Thyroid gland (tissue), 4 donors: ENCODE measurements around the gene GNAQ.

ENCODE experiments used
- CTCF ChIP-seq, 6 experiments: fragments of 200-600 bp in 3 of 6; fragments of 450-650 bp in 3 of 6; sonication (generic) in 3 of 6; IDR thresholded peaks; one replicate each; pipeline ENCODE4 v1.5.1; 2016 to 2019; ENCODE audit warnings: antibody characterized with exemption in 6 of 6, mild to moderate bottlenecking in 2 of 6, inconsistent platforms in 1 of 6, moderate library complexity in 1 of 6
- POLR2A ChIP-seq, 2 donors: fragments of 450-650 bp; IDR thresholded peaks; one replicate each; pipeline ENCODE4 v1.6.1; 2017; ENCODE audit warnings: antibody characterized with exemption in 2 of 2, mild to moderate bottlenecking in 2 of 2, moderate library complexity in 1 of 2

DNA sequence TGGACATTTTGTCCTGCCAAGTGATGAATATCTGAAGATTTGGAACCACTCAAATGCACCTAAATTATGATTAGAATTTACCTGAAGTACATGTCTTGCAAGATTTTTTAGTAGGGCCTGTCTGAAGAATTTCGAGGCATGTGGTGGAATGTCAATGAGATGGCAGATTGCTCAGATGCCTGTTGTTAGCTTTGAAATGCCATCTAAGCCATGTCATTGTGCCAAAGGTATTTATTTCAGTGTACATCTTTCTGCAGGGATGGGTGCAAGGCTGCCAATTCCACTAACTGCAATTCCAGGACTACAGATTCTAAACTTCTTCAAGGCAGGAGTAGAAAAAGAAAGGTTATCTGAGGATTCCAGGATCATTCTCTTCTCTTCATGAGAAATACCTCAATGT, 9.1 kb upstream of the GNAQ start:
- no peak for TF ChIP-seq CTCF (IDR thresholded peaks at IDR 0.05)
- no peak for TF ChIP-seq POLR2A (IDR thresholded peaks at IDR 0.05)
